Stimulated activated CD8-positive, alpha-beta memory T cell treated with anti-CD3 and anti-CD28 coated beads, Interleukin-15, amount 100 ng/mL, for 48 hours (primary cell): ENCODE results near the gene C1orf87.

Experiments used
- DNase-seq, 2 donors: peaks; one replicate each; pipeline ENCODE4 v3.0.0-alpha.2; 2020; ENCODE audit warnings: low read depth in 2 of 2

C1orf87 gene

DNA sequence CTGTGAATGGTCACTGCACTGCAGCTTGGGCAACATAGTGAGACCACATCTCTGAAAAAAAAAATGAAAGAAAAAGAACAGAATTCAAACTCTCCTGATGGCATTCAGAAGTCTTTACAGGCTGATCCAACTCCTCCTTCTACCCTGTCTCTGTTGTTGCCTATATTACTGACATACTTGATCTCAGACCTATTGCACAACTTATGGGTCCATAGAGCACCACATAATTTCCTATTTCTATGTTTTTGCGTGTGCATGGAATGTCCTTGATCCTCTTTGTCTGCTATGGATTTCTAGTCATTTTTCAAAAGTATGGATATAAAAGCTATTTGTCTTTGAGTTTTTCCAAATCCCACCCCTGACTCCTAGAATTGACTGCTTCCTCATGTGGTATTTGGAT is 124.6 kb downstream of the C1orf87 start:
- DNase-seq, result no peak

DNA sequence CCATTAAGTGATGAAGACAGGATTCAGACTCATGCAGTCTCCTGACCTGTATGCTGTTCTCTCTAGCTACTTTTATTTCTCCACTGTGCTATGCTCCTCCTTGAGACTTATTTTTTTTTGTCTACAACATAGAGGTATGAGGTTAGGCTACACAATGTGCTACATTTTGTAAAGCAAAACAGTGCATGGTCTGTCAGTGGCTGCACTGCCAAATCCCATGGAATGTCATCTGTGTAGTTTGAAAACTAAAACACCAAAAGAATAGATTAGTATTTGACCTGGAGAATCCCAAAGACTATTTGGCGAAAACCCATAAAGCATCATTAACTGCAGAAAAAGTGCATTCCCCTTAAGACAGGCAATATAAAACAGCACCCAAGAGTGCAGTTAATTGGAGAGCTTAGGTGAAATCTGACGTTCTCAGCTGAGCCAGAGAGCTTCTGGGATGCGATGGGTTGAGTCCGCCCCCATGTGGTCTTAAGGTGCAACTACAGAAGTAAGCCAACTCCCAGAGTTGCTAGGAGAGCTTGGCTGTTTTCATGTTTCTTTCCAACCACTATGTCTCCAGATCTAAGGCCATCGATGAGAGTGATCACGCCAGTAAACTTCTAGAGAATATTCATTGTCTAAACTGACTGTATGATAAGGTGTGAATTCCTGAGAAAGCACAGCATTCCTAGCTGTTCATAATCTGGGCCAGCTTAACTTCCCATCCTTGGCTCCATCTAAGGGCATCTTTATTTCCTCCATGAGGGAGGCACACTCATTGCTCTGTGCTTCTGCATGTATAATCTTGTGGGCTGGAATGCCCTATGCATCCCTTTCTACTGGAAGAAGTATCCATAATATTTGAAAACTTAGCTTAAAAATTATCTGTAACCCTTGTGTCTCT is 126.3 kb downstream of the C1orf87 start:
- DNase-seq, result no peak

- DNase-seq, result no peak
Observed at GRCh38 chr1:59945790-59946189, 127.8 kb downstream of the C1orf87 start.
